Stimulated activated naive CD4-positive, alpha-beta T cell treated with Interleukin-2 at 50 U/mL for 16 hours (primary cell): ENCODE results near the gene MRPL52.
"Not testable (repeated sequence)": the region's sequence is repeated elsewhere in the genome, so short reads cannot be mapped to it uniquely, and the experiment has no call there.

Experiments
- DNase-seq: peaks from one replicate; lab custom pipeline; 2025; lab: John Stamatoyannopoulos, UW

Gene MRPL52

GRCh38 chr14:22808388-22809209, 21.1 kb upstream of the MRPL52 start:
- no peak for DNase-seq

DNA sequence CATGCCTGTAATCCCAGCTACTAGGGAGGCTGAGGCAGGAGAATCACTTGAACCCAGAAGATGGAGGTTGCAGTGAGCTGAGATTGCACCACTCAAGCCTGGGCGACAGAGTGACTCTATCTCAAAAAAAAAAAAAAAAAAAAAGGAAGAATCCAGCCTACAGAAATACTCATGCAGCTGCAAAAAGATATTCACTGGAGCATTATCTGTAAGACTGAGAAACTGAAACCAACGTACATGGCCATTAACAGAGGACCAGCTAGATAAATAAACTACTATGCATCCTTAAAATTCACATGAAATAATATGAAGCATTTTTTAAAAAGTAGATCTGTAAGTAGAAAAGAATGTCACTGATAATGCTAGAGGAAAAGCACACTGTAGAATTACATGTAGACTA, 18.0 kb upstream of the MRPL52 start:
- DNase-seq: no peak

GRCh38 chr14:22812744-22813143, 16.9 kb upstream of the MRPL52 start:
- no peak for DNase-seq

- no peak for DNase-seq
Observed at GRCh38 chr14:22813145-22813544, 16.5 kb upstream of the MRPL52 start.

GRCh38 chr14:22814373-22814772, 15.3 kb upstream of the MRPL52 start:
- no peak for DNase-seq

DNA sequence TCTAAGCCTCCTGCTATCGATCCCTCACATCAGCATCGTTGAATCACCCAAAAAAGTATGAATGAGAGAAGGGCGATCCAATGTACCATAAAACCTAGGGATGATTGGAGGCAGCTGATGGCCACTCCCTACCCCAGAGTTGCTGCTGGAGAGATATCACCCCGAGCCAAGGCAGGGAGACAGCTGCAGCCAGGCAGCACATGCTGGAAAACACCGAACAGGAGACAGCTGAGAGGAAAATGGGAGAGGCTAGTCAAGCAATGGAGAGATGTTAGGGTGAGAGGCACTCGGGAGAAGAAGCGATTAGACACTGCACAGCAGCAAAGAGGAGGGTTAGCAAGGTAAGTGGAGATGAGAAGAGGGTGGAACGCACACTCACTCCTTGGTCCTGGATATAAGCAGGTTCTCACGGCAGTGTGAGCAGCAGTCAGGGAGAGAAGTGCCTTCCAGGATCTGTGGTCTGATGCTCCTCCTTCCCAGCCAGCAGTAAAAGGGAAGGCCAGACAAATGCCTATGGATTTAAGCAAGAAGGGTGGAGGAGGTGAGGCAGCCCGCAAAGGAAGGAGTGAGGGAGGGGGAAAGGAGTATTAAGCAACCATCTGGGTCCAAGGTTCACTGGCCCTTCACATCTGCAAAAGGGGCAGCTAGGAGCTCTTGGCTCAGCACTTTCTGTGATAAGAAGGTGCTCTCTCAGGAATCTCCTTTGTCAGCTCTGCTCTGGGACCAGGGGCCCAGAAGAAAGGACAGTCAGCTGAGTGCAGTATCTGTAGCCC, 14.6 kb upstream of the MRPL52 start, which contains the start of gene SLC7A7:
Gene SLC7A7 (minus strand): TSS at position 495 of the 773 bp plus-strand sequence. CDS start 2,037 bp downstream, outside the sequence.
- no peak for DNase-seq

DNA sequence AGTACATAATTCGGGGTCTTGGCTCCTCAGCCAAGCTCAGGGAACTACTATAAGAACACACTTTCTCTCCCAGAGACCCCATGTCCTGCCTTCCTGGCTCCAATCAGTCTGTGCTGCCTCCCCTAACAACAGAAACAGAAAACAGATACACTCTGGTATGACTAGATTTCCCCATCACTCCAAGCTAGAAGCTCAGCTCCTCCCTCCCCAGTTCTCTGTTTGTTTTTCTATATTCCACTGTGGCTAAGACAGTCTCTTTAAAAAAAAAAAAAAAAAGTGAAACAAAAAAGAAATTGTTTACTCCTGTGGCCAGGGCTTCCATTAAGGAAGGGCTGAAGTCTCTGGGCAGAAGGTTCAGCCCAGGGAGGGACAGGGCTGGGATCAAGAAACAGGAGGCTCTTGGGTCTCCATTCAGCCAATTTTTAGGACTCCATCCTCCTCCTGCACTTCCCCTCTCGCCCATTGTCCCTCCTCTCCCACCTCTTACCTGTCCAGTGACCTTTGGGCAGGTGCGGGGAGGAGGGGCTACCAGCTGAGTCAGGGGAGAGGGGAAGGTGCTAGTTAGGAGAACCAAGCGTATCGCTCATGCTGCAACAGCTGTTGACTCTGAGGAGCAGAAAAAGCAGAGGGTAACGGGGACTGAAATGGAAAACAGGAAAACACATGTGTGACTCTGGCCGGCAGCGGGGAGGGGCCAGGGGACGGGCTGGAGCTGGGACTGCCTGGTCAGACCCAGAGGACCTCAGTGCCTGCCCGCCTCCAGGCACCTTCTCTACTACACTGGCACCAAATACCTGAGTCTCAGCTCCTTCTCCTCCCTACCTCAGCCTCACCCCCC, 10.3 kb upstream of the MRPL52 start:
- no peak for DNase-seq

- DNase-seq: no peak
Observed at GRCh38 chr14:22820731-22821130, 9.0 kb upstream of the MRPL52 start.

DNA sequence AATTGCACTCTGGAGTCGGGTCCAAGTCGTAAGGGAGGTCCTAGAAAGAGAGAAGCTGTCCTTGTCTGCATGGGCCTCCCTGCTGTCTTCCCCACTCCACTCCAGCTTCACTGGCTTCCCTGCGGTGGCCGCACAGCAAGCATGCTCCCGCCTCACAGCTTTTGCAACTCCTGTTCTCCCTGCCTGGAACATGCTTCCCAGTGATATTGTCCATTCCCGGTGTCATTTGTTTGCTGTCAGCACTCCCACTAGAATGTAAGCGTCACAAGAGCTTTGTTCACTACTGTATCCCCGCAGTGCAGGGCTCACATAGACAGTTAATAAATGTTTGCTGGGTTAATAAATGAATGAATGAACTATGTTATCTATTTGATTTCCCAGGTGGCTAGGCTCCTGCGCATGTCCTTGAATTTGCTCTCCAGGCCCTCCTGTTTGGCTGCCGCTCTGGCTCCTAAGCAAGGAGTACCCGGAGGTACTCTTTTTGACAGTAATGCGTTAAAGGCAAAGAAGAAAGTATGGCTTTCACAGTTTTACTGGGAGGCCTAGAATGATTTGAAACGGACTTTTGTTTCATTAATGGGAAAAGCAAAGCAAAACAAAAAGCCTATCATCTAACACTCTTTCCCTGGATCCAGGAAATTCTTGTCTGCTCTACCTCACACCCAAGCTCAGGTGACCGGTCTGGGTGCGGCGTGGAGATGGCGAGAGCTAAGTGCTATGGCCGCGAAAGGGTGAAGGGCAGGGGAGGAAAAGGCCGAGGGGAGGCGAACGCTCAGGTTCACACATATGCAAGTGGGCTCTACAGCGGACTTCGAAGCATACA, 8.3 kb upstream of the MRPL52 start:
- DNase-seq: no peak

DNA sequence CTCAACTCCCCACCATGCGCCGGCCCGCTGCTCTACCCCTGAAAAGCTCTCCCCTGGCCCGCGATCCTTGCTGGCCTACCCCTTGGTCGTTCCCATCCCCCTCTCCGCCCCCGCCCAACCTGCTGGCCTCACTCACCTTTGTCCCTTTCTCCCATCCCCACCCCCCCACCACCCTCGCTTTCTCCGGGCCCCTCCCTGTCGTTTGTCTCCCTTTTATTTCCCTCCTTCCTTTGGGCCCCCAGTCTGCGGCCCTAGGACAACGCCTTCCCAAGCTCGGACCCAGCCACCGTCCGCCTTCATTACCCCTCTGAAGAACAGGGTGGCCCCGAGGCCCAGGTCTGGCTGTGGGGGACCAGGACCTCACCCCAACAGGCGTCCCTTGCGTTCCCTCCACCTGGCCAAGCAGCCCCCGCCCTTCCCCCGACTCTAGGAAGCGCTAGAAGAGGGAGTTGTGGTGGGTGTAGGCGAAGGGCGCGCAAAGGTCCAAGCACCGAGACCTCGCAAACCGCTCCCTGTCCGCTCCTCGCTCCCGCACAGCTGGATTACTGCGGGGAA, 7.6 kb upstream of the MRPL52 start:
- no peak for DNase-seq

DNA sequence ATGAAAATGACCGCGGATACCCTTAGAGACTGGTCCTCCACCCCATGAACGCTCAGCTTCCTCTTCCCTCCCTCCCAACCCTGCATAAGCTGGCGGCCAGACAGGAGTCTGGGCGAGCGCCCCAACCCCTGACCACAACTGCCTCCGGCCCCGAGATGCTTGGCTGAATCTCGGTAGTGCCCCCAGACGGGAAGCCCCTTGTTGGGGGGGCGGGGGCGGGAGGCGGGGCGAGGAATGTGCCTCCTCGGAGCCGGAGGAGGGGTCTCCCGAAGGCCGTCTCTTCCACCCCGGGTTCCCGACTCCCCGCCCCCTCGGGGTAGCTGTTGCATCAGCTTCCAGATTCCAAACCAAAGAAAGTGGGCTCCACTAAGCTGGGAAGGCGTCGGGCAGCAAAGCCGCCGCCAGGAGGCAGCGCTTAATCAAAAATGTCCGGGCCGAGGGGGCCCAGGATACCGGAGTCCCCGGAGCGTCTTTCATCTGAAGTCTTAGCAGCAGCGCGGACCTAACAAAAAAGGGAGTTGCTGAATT, 7.1 kb upstream of the MRPL52 start:
- DNase-seq: peak; percentile 49

DNA sequence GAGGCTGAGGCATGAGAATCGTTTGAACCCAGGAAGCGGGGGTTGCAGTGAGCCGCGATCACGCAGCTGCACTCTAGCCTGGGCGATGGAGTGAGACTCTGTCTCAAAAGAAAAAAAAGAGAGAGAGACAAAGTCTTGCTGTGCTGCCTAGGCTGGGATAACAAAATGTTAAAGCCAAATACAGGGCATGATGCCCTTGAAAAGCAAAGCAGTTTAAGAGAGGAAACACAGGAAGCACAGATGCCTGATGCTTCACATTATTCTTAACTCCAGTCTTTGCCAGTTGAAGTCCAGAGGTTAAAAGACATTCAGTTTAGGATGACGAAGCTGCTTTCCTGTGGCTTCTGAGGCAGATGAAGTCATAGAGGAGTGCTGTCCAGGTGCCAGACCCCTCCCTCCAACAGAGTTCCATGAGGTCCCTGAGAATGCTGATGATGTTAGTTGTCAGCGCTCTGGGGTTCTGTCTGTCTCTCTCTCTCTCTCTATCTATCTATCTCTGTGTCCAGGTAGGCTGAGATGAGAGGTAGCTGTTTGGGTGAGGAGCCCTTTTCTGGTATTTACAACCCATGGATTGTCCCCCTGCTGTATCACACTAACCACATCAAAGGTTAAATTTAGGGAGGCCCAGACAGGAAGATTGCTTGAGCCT, 4.9 kb upstream of the MRPL52 start:
- no peak for DNase-seq

- DNase-seq: not testable (repeated sequence)
Observed at GRCh38 chr14:22829076-22829660, 519 bp upstream of the MRPL52 start.

DNA sequence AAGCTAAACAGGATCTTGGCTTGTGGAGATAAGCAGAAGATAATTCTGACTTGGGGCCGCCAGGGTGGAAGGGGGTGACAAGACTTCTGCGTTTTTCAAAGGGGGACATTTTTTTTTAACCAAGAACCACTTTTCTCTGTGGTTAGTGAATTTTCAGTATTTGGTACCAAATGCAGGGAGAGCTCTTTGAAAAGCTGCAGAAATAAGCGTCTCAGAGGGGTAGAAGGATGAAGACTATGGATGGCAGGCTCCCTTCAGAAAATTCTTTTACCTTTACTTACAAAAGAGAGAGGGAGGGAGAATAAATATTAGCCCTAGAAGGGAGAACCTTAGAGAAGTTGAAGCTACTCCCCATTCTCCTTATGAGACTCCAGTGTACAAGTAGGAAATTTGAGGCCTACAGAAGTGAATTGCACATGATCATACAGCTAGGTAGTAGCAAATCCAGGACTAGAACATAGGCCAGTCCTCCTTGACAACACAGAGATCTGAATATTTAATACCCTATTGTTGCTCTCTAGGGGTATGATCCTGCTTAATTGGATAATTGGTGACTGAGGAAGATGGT, 840 bp downstream of the MRPL52 start:
- DNase-seq: no peak

- no peak for DNase-seq
Observed at GRCh38 chr14:22835505-22835904, 5.8 kb downstream of the MRPL52 start.

DNA sequence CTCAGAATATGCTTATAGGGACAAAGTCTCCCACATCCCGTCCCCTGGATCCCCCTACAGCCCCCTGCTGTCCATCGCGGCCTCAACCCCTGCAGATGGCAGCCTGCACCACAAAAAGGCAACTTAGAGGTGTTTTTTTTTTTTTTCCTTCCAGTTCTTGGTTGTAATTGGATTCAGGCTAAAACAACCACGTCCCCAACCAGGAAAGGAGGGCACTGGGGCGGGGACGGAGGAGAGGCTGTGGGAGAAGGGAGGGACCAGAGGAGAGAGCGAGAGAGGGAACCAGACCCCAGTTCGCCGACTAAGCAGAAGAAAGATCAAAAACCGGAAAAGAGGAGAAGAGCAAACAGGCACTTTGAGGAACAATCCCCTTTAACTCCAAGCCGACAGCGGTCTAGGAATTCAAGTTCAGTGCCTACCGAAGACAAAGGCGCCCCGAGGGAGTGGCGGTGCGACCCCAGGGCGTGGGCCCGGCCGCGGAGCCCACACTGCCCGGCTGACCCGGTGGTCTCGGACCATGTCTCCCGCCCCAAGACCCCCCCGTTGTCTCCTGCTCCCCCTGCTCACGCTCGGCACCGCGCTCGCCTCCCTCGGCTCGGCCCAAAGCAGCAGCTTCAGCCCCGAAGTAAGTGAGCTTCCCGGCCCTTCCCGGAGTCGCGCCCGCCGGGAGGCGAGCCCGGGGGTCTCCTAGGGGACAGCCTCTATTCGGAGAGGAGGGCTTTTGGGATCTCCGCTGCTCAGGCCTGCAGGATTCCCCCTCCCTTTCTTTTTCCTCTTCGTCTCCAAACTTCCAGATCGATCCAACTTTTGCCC, 6.8 kb downstream of the MRPL52 start, which contains the start of gene MMP14:
Gene MMP14 (plus strand): TSS at position 285 of the 813 bp plus-strand sequence. CDS start 233 bp downstream, at position 518.
- DNase-seq: no peak

DNA sequence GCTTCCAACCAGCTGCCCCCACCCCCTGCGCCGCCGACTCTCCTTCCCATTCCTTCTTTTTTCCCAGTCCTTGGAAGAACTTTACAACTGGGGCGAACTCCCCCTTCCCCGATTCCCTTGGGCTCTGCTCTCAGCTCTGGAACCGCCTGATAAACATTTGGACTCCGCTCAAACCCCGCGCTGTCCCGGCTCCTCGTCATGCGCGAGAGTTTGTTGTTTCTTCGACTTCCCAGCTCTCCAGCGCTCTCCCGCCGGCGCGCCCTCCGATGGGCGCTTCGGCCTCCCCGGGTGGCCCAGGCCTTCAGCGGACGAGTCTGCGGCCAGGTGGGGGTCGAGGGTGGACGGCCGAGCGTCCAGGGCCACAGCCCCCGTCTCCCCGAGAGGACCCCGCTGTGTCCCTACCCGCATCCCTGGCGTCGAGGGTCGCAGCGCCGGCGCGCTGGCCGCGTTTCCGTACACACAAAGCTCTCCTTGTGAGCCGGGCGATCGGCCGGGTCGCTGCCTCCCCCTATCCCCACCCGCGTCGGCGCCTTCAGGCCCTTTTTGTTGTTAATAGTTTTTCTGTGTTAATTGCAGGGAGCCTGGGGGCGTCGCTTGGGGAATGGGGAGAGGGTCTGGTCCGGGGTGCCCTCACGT, 7.5 kb downstream of the MRPL52 start:
- no peak for DNase-seq
